Body of pancreas (tissue), 4 donors: ENCODE measurements around the gene RNF168. TPM values are rescaled to one million over a fixed set of nuclear protein-coding genes. Genes with fewer than 3 reads are reported as not detected.

Source experiments
- ATAC-seq: fragments of 150-250 bp; one replicate; pipeline ENCODE4 v1.9.1; 2016
- DNase-seq, 4 donors: peaks; one replicate each; pipeline ENCODE4 v3.0.0-alpha.2; 2019
- H3K27ac ChIP-seq, 4 donors: fragments of 200-600 bp; sonication (generic); 1 replicate in 3 of 4; 2 replicates in 1 of 4; pipeline versions ENCODE4 v1.5.1 to v1.6.1; 2016 to 2019; ENCODE audit warnings: mild to moderate bottlenecking in 1 of 4, mixed read lengths in 1 of 4, moderate library complexity in 1 of 4
- H3K27me3 ChIP-seq, 2 donors: fragments of 200-600 bp; sonication (generic); one replicate each; pipeline ENCODE4 v1.6.0; 2016; ENCODE audit warnings: mild to moderate bottlenecking in 1 of 2
- H3K36me3 ChIP-seq, 2 donors: fragments of 200-600 bp; sonication (generic); replicated peaks in 1 of 2; 2 replicates each; pipeline ENCODE4 v1.5.1; 2016; ENCODE audit warnings: low read depth in 2 of 2; ENCODE audit not compliant: insufficient read depth in 1 of 2
- H3K4me1 ChIP-seq: fragments of 200-600 bp; sonication (generic); one replicate; pipeline ENCODE4 v1.6.0; 2016
- H3K4me3 ChIP-seq, 2 donors: fragments of 200-600 bp; sonication (generic); 1 replicate in 1 of 2; 2 replicates in 1 of 2; pipeline ENCODE4 v1.5.1; 2016 to 2019
- H3K9me3 ChIP-seq, 3 donors: fragments of 200-600 bp; sonication (generic); 1 replicate in 2 of 3; 2 replicates in 1 of 3; pipeline ENCODE4 v1.5.1; 2016
- CTCF ChIP-seq, 7 experiments: fragments of 450-650 bp in 4 of 7; fragments of 200-600 bp in 3 of 7; sonication (generic) in 3 of 7; IDR thresholded peaks; one replicate each; pipeline ENCODE4 v1.5.1; 2016 to 2019; ENCODE audit warnings: antibody characterized with exemption in 7 of 7
- POLR2A ChIP-seq, 3 donors: fragments of 450-650 bp; IDR thresholded peaks; one replicate each; pipeline ENCODE4 v1.6.1; 2016; ENCODE audit warnings: antibody characterized with exemption in 3 of 3, mild to moderate bottlenecking in 2 of 3
- WGBS, 2 donors: methylation state at CpG; one replicate each; pipeline ENCODE4 v1.1.5; 2017; 5-methylcytosine and 5-hydroxymethylcytosine counted together
- intact Hi-C: fragments of 100-400 bp; cut with DNase I; formaldehyde crosslinking; loops from one replicate; pipeline ENCODE4 v1.15.1; 2023
- total RNA-seq, 2 donors: library from RNA; depleted of rRNA; stranded (reverse); fragments of >200 nt; gene quantifications; one replicate each; pipeline ENCODE4 v1.1.0, GENCODE V29; 2016

The RNF168 gene
- total RNA-seq, 2 donors from 2014 or later: 7.0 to 8.9 TPM

GRCh38 chr3:196502775-196503195 is 783 bp downstream of the RNF168 start:
- 0 to 1% methylated on average over 20 to 27 of the region's 27 CpGs for WGBS, 2 donors
- H3K27me3 ChIP-seq: no peaks in the 10 kb centered on the region
- TF ChIP-seq POLR2A (IDR thresholded peaks at IDR 0.05) (no peak), CTCF (IDR thresholded peaks at IDR 0.05) (no peak)
- H3K36me3 ChIP-seq: no peaks in the 10 kb centered on the region
- intact Hi-C loops: no loop called here
- DNase-seq: peak; percentile 52 to 73 (median 62)
- peak overlapping the region; percentile 86 to 99 (median 92) for H3K27ac ChIP-seq
- H3K4me1 ChIP-seq: peaks cover 17% of the 10 kb centered on the region
- peak overlapping the region; percentile 89 to 91 for H3K4me3 ChIP-seq
- ATAC-seq: peak; percentile 49
- no peaks in the 10 kb centered on the region for H3K9me3 ChIP-seq

GRCh38 chr3:196501316-196502044 is 2.1 kb downstream of the RNF168 start:
- DNase-seq: peak in 1 of 4 donors; percentile 4
- TF ChIP-seq POLR2A (IDR thresholded peaks at IDR 0.05): no peak
- H3K36me3 ChIP-seq: no peaks in the 10 kb centered on the region
- intact Hi-C loops: no loop called here
- H3K4me1 ChIP-seq: peaks cover 17% of the 10 kb centered on the region
- 16 to 28% methylated on average over 14 of the region's 14 CpGs for WGBS, 2 donors
- peak overlapping the region in 1 of 2 donors; percentile 89 for H3K4me3 ChIP-seq
- no peaks in the 10 kb centered on the region for H3K9me3 ChIP-seq
- peak overlapping the region in 1 of 4 donors; percentile 99 for H3K27ac ChIP-seq
- no peaks in the 10 kb centered on the region for H3K27me3 ChIP-seq
- ATAC-seq: no peak

- intact Hi-C loops: no loop called here
- no peak for ATAC-seq
- H3K9me3 ChIP-seq: no peaks in the 10 kb centered on the region
- peaks cover 17% of the 10 kb centered on the region for H3K4me1 ChIP-seq
- 82 to 91% methylated on average over 11 of the region's 11 CpGs for WGBS, 2 donors
- DNase-seq: no peak
- no peak overlapping the region for H3K4me3 ChIP-seq
- no peaks in the 10 kb centered on the region for H3K27me3 ChIP-seq
- TF ChIP-seq CTCF (IDR thresholded peaks at IDR 0.05) (no peak), POLR2A (IDR thresholded peaks at IDR 0.05) (no peak)
- H3K36me3 ChIP-seq: no peaks in the 10 kb centered on the region
- H3K27ac ChIP-seq: no peak overlapping the region
Measured at GRCh38 chr3:196499807-196500524, 3.6 kb downstream of the RNF168 start.

GRCh38 chr3:196499061-196499460 is 4.5 kb downstream of the RNF168 start:
- Histone ChIP-seq H3K9me3 (no peaks in the 10 kb centered on the region), H3K27me3 (no peaks in the 10 kb centered on the region), H3K36me3 (no peaks in the 10 kb centered on the region), H3K4me3 (no peak overlapping the region), H3K4me1 (peaks cover 17% of the 10 kb centered on the region), H3K27ac (no peak overlapping the region)
- TF ChIP-seq CTCF (IDR thresholded peaks at IDR 0.05) (no peak), POLR2A (IDR thresholded peaks at IDR 0.05) (no peak)
- 89 to 90% methylated on average over 5 of the region's 5 CpGs for WGBS, 2 donors
- DNase-seq (no peak), ATAC-seq (no peak)
- intact Hi-C loops: no loop called here

- WGBS, 2 donors: 89 to 92% methylated on average over 8 of the region's 8 CpGs
- no peak for DNase-seq
Measured at GRCh38 chr3:196498297-196498696, 5.3 kb downstream of the RNF168 start.

More at GRCh38 chr3:196498297-196498696, 5.3 kb downstream of the RNF168 start:
- H3K27me3 ChIP-seq: no peaks in the 10 kb centered on the region
- intact Hi-C loops: no loop called here
- no peak overlapping the region for H3K27ac ChIP-seq
- H3K9me3 ChIP-seq: no peaks in the 10 kb centered on the region
- peaks cover 17% of the 10 kb centered on the region for H3K4me1 ChIP-seq
- no peak for TF ChIP-seq POLR2A (IDR thresholded peaks at IDR 0.05)
- TF ChIP-seq CTCF (IDR thresholded peaks at IDR 0.05): no peak
- no peak overlapping the region for H3K4me3 ChIP-seq
- H3K36me3 ChIP-seq: no peaks in the 10 kb centered on the region
- no peak for ATAC-seq
